Activated T-helper 17 cell treated with anti-CD3 and anti-CD28 coated beads, Interleukin-2, amount 50 U/mL, for 72 hours (primary cell): ENCODE results near the gene VSIG10L. TPM values are rescaled to one million over a fixed set of nuclear protein-coding genes. Genes with fewer than 3 reads are reported as not detected.

Experiments used
- ATAC-seq: fragments of 150-1000 bp; cut with Tn5 transposase; replicated peaks from 2 replicates; pipeline ENCODE4 v1.10.0; 2021; ENCODE audit warnings: mild to moderate bottlenecking, moderate library complexity
- H3K27ac Mint-ChIP-seq: one replicate; pipeline ENCODE4 v1.8.0; 2022; ENCODE audit warnings: mixed read lengths
- H3K27me3 Mint-ChIP-seq: one replicate; pipeline ENCODE4 v1.8.0; 2022; ENCODE audit warnings: mixed read lengths
- H3K36me3 Mint-ChIP-seq: one replicate; pipeline ENCODE4 v1.8.0; 2022; ENCODE audit warnings: low read depth, mild to moderate bottlenecking, mixed read lengths
- H3K4me1 Mint-ChIP-seq: one replicate; pipeline ENCODE4 v1.8.0; 2022; ENCODE audit warnings: mixed read lengths
- H3K4me3 Mint-ChIP-seq: one replicate; pipeline ENCODE4 v1.8.0; 2022; ENCODE audit warnings: mild to moderate bottlenecking, mixed read lengths
- H3K9me3 Mint-ChIP-seq: one replicate; pipeline ENCODE4 v1.8.0; 2022; ENCODE audit warnings: mixed read lengths
- total RNA-seq, 2 donors: library from RNA; stranded (reverse); gene quantifications; one replicate each; pipeline ENCODE4 v1.2.3, GENCODE V29; 2022

The VSIG10L gene
- total RNA-seq, 2 donors from 2014 or later = 1.2 to 5.2 TPM

DNA sequence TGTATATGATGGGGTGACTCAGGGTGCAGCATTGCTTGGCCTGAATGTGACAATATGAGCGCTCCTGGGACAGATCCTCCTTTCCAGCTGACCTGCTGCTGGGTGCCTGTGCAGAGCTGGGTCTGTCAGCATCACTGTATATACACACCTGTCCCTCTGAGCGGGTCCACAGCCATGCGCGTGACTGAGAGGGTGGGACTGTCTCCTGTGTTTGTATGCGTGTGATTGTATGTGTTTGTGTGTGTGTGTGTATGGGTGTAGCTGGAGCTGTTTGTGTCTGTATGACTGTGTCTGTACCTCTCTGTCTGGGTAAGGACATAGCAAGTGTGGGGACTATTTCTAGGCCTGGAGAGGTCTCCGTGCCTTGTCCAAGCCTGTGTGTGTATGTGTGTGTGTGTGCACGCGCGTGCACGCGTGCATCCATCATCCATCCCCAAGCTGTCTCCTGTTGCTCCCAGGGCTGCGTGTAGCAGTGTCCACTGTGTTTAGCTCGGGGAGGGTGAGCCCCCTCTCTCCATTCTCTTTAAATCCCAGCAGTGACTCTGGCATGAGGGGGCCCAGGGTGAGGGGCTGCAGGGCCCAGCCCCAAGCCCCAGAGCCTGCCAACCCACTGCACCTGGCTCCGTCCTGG is 22.2 kb downstream of the VSIG10L start:
- no peaks in the 10 kb centered on the region for H3K9me3 Mint-ChIP-seq
- ATAC-seq = no peak
- H3K27me3 Mint-ChIP-seq = peaks cover 36% of the 10 kb centered on the region
- H3K36me3 Mint-ChIP-seq = no peaks in the 10 kb centered on the region
- H3K4me1 Mint-ChIP-seq = no peaks in the 10 kb centered on the region
- H3K27ac Mint-ChIP-seq = no peak overlapping the region
- H3K4me3 Mint-ChIP-seq = no peak overlapping the region

DNA sequence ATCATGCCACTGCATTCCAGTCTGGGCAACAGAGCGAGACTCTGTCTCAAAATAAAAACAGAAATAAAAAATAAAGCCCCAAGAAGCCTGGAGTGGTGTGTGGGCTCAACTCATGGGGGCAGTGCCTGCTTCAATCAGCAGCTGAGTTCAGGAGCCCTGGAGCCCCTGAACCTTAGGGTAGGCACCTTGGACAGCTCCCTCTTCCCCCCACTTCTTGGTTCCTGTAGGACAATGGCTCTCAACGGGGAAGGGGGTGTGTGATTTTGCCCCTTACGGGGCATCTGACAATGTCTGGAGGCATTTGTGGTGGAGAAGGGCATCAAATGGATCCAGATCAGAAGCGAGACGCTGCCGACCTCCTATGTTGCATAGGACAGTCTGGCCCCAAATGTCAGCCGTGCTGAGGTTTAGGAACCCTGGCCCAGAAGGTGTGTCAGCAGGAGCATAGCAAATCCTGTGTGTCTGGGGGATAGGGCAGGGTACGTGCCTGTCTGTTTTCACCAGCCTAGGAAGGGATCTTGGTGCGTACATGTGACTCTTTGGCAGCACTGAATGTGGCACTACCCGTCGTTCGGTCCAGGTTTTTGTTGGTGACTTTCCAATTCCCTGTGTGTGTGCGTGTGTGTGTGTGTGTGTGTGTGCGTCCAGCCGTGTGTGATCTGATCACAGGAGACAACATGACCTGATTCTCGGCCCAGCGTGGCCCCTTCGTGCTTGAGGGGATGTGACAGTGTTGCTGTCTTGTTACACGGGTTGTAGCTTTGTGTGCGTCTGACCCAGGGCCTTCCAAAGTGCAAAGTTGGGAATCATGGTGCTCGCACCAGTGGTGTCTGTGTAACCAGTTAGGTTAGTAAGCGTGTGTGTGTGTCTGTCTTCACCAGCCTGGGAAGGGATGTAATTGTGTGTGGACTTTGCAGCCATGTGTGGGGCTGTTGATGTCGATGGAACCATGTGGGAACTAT is 23.0 kb downstream of the VSIG10L start:
- no peak for ATAC-seq
- Mint-ChIP-seq H3K27ac (no peak overlapping the region), H3K36me3 (no peaks in the 10 kb centered on the region), H3K9me3 (no peaks in the 10 kb centered on the region), H3K4me3 (no peak overlapping the region), H3K4me1 (no peaks in the 10 kb centered on the region), H3K27me3 (peaks cover 29% of the 10 kb centered on the region)

DNA sequence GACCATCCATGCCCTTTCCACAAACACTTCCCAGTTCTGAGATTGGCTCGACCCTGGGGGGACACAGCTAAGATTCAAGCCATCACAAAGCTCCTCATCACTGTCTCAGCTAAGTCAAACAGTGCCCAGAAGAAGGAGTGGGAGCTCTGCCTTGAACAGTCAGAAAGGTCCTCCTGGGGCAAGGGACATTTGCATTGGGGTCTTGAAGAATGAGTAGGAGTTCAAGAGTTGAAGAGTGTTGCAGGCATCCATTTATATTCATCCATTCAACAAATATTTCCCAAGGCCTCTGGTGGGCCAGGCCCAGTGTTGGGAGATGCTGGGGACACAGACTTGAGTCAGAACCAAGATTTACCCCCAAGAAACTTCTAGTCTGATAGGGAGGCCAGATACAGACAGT is 24.0 kb downstream of the VSIG10L start:
- H3K27me3 Mint-ChIP-seq = peaks cover 28% of the 10 kb centered on the region
- no peaks in the 10 kb centered on the region for H3K9me3 Mint-ChIP-seq
- no peaks in the 10 kb centered on the region for H3K4me1 Mint-ChIP-seq
- no peak overlapping the region for H3K4me3 Mint-ChIP-seq
- no peak for ATAC-seq
- no peaks in the 10 kb centered on the region for H3K36me3 Mint-ChIP-seq
- no peak overlapping the region for H3K27ac Mint-ChIP-seq

GRCh38 chr19:51317376-51317775 is 24.6 kb downstream of the VSIG10L start:
- H3K4me3 Mint-ChIP-seq = no peak overlapping the region
- no peak overlapping the region for H3K27ac Mint-ChIP-seq
- H3K36me3 Mint-ChIP-seq = no peaks in the 10 kb centered on the region
- ATAC-seq = no peak
- H3K27me3 Mint-ChIP-seq = peaks cover 25% of the 10 kb centered on the region
- H3K4me1 Mint-ChIP-seq = no peaks in the 10 kb centered on the region
- no peaks in the 10 kb centered on the region for H3K9me3 Mint-ChIP-seq

- H3K36me3 Mint-ChIP-seq = no peaks in the 10 kb centered on the region
- H3K4me3 Mint-ChIP-seq = no peak overlapping the region
- no peak for ATAC-seq
Observed at GRCh38 chr19:51316688-51317087, 25.3 kb downstream of the VSIG10L start.

GRCh38 chr19:51311351-51312257 is 30.3 kb downstream of the VSIG10L start, which contains the start of gene IGLON5:
IGLON5 (plus strand) TSS chr19:51311644; CDS start chr19:51311848, 204 bp downstream.
- H3K27me3 Mint-ChIP-seq = peaks cover 46% of the 10 kb centered on the region
- H3K4me3 Mint-ChIP-seq = no peak within 1 kb of the TSS

More at GRCh38 chr19:51316688-51317087, 25.3 kb downstream of the VSIG10L start:
- no peak overlapping the region for H3K27ac Mint-ChIP-seq
- H3K4me1 Mint-ChIP-seq = no peaks in the 10 kb centered on the region
- H3K9me3 Mint-ChIP-seq = no peaks in the 10 kb centered on the region
- peaks cover 27% of the 10 kb centered on the region for H3K27me3 Mint-ChIP-seq

GRCh38 chr19:51305479-51305878 is 36.5 kb downstream of the VSIG10L start:
- ATAC-seq = no peak
- H3K9me3 Mint-ChIP-seq = peaks cover 15% of the 10 kb centered on the region
- H3K4me1 Mint-ChIP-seq = no peaks in the 10 kb centered on the region
- no peaks in the 10 kb centered on the region for H3K36me3 Mint-ChIP-seq
- no peak overlapping the region for H3K27ac Mint-ChIP-seq
- no peak overlapping the region for H3K4me3 Mint-ChIP-seq
- H3K27me3 Mint-ChIP-seq = peaks cover 47% of the 10 kb centered on the region

More at GRCh38 chr19:51311351-51312257, 30.3 kb downstream of the VSIG10L start, which contains the start of gene IGLON5:
- ATAC-seq = no peak
- Mint-ChIP-seq H3K9me3 (peaks cover 4% of the 10 kb centered on the region), H3K36me3 (no peaks in the 10 kb centered on the region), H3K4me1 (no peaks in the 10 kb centered on the region), H3K27ac (no peak within 1 kb of the TSS)

- no peak for ATAC-seq
- Mint-ChIP-seq H3K4me1 (no peaks in the 10 kb centered on the region), H3K27ac (no peak overlapping the region), H3K27me3 (peaks cover 23% of the 10 kb centered on the region), H3K36me3 (no peaks in the 10 kb centered on the region), H3K4me3 (no peak overlapping the region), H3K9me3 (peaks cover 11% of the 10 kb centered on the region)
Observed at GRCh38 chr19:51301266-51301665, 40.7 kb downstream of the VSIG10L start.

DNA sequence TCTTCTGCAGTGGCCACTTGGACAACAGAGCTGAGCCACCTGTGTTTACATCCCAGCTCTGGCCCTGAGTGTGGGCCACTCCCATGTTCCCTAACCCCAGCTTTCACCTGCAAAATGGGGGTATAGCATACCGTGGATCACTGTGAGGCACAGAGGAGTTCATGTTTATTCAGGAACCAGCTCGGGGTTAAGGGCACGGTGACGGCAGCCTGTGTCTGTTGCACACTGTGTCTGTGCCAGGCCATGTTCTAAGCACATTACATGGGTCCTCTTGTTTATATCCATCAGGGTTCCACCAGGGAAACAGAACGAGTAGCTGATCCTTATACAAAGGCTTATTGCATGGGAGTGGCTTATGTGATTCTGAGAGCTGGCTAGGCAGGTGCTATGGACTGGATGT is 44.5 kb downstream of the VSIG10L start:
- no peaks in the 10 kb centered on the region for H3K36me3 Mint-ChIP-seq
- no peak for ATAC-seq
- H3K9me3 Mint-ChIP-seq = no peaks in the 10 kb centered on the region
- H3K4me1 Mint-ChIP-seq = no peaks in the 10 kb centered on the region
- H3K4me3 Mint-ChIP-seq = no peak overlapping the region
- H3K27me3 Mint-ChIP-seq = peaks cover 18% of the 10 kb centered on the region
- no peak overlapping the region for H3K27ac Mint-ChIP-seq

DNA sequence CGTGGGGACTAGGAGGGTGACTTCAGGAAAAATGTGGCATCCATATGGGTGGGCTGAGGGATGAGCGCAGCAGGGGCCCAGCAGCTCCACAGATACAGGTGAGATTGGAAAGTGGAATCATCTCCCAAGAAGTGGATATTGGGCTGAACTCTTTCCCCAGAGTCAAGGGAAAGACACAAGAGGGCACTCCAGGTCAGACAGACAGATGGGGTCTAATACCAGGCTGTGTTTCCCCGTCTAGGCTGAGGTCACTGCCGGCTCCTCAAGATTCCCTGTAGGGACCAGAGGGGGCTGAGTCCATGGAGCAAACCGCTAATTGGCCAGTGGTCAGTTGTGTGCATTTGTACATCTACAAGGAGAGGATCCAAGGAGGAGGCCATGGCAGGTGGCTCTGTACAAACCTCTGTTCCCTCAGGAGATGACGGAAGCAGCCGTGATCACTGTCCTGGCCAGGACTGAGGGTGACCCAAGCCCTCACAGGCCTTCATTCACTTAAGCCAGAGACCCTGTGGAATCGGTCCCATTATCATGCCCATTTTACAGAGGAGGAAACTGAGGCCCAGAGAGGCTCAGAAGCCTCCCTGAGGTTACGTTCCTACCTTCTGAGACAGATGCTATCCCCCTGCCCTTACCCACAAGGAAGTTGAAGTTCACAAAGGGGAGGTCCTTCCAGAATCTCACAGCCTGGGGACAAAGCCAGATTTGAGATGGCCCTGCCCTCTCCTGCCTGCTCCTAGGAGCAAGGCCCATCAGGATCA is 45.4 kb downstream of the VSIG10L start:
- peaks cover 18% of the 10 kb centered on the region for H3K27me3 Mint-ChIP-seq
- H3K4me3 Mint-ChIP-seq = no peak overlapping the region
- H3K4me1 Mint-ChIP-seq = no peaks in the 10 kb centered on the region
- no peak overlapping the region for H3K27ac Mint-ChIP-seq
- H3K36me3 Mint-ChIP-seq = no peaks in the 10 kb centered on the region
- H3K9me3 Mint-ChIP-seq = no peaks in the 10 kb centered on the region
- no peak for ATAC-seq

DNA sequence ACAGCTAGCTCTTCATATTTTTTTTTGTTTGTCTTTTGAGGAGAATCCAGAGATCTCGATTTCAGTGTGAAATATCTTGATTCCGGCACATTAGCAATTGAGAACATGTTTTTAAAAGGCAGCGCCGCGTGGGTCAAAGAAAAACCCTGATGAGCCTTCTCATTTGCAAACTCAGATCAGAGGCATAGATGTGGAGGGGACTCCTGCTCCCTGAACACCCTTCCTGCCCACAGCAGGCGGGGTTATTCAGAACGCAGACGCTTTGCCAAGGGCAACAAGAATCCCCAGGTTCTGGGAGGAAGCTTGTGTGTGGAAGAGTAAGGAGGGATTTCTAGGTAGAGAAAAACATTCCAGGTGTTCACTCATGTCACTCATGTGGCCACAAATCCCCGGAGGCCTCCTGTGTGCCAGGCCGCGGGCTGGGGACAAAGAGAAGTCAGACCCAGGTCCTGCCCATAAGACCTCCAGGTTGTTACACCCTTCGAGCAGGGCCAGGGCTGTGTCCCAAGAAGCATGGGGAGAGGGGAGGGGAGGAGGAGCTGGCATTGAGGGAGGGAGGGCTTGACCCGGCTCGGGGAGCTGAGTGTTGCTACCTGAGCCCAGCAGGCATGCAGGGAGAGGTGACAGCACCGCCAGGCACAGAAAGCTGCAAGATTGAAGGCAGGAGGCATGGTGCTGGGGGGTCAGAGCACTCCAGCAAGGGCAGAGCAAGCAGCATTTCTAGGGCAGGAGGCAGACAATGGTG is 46.4 kb downstream of the VSIG10L start:
- no peak for ATAC-seq
- Mint-ChIP-seq H3K36me3 (no peaks in the 10 kb centered on the region), H3K4me3 (no peak overlapping the region), H3K27me3 (peaks cover 19% of the 10 kb centered on the region), H3K9me3 (no peaks in the 10 kb centered on the region), H3K4me1 (no peaks in the 10 kb centered on the region), H3K27ac (no peak overlapping the region)

- Mint-ChIP-seq H3K36me3 (no peaks in the 10 kb centered on the region), H3K27me3 (peaks cover 19% of the 10 kb centered on the region), H3K9me3 (no peaks in the 10 kb centered on the region), H3K4me3 (no peak overlapping the region), H3K4me1 (no peaks in the 10 kb centered on the region), H3K27ac (no peak overlapping the region)
- ATAC-seq = no peak
Observed at GRCh38 chr19:51294977-51295375, 47.0 kb downstream of the VSIG10L start.
